Lung (tissue), 12 donors: Measurements from ENCODE around the gene UBE2J1. TPM values are rescaled to one million over a fixed set of nuclear protein-coding genes. Genes with fewer than 3 reads are reported as not detected.

Experiments
- ATAC-seq: fragments of 200-7000 bp; cut with Tn5 transposase; one replicate; pipeline ENCODE4 v1.9.1; 2020; ENCODE audit warnings: moderate number of reproducible peaks; ENCODE audit not compliant: insufficient read depth, low FRiP score
- DNase-seq, 3 donors: peaks; one replicate each; pipeline ENCODE4 v3.0.0-alpha.2; 2013 to 2017
- H3K27ac ChIP-seq, 2 donors: one replicate each; pipeline ENCODE4 v1.5.1; 2013; ENCODE audit warnings: mild to moderate bottlenecking in 2 of 2, moderate library complexity in 2 of 2, control low read depth in 1 of 2, inconsistent platforms in 1 of 2, low read depth in 1 of 2, low read length in 1 of 2
- H3K27me3 ChIP-seq, 3 donors: one replicate each; pipeline ENCODE4 v1.5.1; 2013; ENCODE audit warnings: low read length in 2 of 3; ENCODE audit not compliant: control insufficient read depth in 3 of 3, insufficient read depth in 3 of 3
- H3K36me3 ChIP-seq, 4 donors: one replicate each; pipeline ENCODE4 v1.5.1; 2013; ENCODE audit warnings: low read length in 4 of 4, mild to moderate bottlenecking in 1 of 4, moderate library complexity in 1 of 4; ENCODE audit not compliant: control insufficient read depth in 4 of 4, insufficient read depth in 4 of 4
- H3K4me1 ChIP-seq, 5 donors: one replicate each; pipeline ENCODE4 v1.5.1; 2013; ENCODE audit warnings: low read length in 5 of 5, mild to moderate bottlenecking in 2 of 5, moderate library complexity in 1 of 5; ENCODE audit not compliant: control insufficient read depth in 5 of 5, insufficient read depth in 5 of 5
- H3K4me3 ChIP-seq: one replicate; pipeline ENCODE4 v1.5.1; 2013; ENCODE audit warnings: mild to moderate bottlenecking, control low read depth, moderate library complexity
- H3K9ac ChIP-seq, 2 donors: one replicate each; pipeline ENCODE4 v1.5.1; 2013; ENCODE audit warnings: low read length in 2 of 2, control low read depth in 1 of 2; ENCODE audit not compliant: insufficient read depth in 1 of 2
- H3K9me3 ChIP-seq, 4 donors: one replicate each; pipeline ENCODE4 v1.5.1; 2013; ENCODE audit warnings: low read length in 3 of 4, mild to moderate bottlenecking in 1 of 4, moderate library complexity in 1 of 4; ENCODE audit not compliant: control insufficient read depth in 4 of 4, insufficient read depth in 3 of 4
- WGBS, 2 donors: extraction: QIAGEN DNeasy Blood & Tissue Kit; methylation state at CpG; one replicate each; pipeline ENCODE4 v1.1.7; 2013; 5-methylcytosine and 5-hydroxymethylcytosine counted together
- polyA plus RNA-seq, 2 donors: library from polyadenylated mRNA; stranded (reverse); fragments of 200-250 nt; gene quantifications; one replicate each; pipeline ENCODE4 v1.2.1, GENCODE V29; 2013
- total RNA-seq, 2 donors: library from RNA; depleted of rRNA in 1 of 2; stranded (reverse); fragments of >200 nt in 1 of 2; gene quantifications; one replicate each; pipeline ENCODE4 v1.2.1, GENCODE V29; 2014 to 2021
- TF ChIP-seq, protein P1 (sequence below): IDR thresholded peaks from 2 replicates; pipeline ENCODE4 v1.5.1; 2012; ENCODE audit warnings: mild to moderate bottlenecking; ENCODE audit errors: control extremely low read depth, extremely low read depth
- donor health status: control.
- donor health status: control.
- donor health status: Bipolar disorder and iron deficiency.
- donor health status: healthy.
- donor health status: DM: yes; HTN: yes; CAD: no.

The UBE2J1 gene
- total and polyA plus RNA-seq, 4 donors = 24.3 to 51.0 (median 41.5) TPM

DNA sequence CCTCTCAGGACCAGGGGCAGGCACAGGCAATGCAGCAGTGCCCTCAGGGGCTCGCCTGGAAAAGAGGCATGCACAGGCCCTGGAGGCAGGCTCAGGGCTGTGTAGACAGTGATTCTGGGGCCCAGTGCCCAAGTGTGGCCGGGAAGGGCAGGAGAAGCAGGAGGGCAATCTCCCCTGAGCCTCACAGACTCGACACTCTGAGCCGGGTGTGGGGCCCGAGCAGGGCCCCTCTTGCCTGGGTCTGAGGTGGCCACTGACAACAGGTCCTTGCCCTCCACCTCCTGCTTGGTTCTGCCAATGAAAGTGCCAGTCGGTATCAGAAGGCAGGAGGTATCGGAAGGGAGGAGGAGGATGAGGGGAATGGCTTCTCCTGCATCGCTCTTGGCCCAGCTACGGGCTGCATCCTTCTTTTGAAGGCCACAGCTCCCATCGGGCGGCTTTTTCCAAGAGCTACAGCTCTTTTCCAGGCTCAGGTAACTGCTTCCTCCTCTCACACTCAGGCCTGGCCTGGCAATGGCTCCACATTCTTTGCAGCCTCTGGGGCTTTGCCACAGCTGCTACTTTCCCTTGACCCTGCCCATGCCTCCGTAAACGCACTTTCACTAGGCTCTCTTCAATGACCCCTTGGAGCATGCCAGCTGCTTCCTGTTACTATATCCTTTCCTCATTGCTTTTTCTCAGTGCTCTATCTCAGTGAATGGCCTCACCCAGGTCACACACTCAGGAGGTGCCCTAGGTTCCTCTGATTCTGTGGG lies 61.9 kb downstream of the UBE2J1 start:
- no peaks in the 10 kb centered on the region for H3K9me3 ChIP-seq
- no peak for DNase-seq

DNA sequence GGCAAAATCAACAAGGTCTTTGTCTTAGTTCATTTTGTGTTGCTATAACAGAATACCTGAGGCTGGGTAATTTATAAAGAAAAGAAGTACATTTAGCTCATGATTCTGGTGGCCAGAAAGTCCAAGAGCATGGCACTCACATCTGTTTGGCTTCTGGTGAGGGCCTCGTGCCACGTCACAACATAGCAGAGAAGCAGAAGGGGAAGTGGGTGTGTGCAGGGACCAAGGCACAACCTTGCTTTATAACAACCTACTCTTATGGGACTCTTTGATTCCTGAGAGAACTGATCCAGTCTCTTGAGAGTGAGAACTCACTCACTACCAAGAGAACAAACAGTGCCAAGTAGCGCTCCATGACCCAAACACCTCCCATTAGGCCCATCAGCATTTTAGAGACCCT lies 62.8 kb downstream of the UBE2J1 start:
- Histone ChIP-seq H3K27ac (no peak overlapping the region), H3K4me3 (no peak overlapping the region), H3K36me3 (no peaks in the 10 kb centered on the region), H3K9ac (no peak overlapping the region), H3K27me3 (no peaks in the 10 kb centered on the region), H3K4me1 (peaks cover 0 to 1% (median 0%) of the 10 kb centered on the region in 5 donors), H3K9me3 (no peaks in the 10 kb centered on the region)
- TF ChIP-seq, protein P1, sequence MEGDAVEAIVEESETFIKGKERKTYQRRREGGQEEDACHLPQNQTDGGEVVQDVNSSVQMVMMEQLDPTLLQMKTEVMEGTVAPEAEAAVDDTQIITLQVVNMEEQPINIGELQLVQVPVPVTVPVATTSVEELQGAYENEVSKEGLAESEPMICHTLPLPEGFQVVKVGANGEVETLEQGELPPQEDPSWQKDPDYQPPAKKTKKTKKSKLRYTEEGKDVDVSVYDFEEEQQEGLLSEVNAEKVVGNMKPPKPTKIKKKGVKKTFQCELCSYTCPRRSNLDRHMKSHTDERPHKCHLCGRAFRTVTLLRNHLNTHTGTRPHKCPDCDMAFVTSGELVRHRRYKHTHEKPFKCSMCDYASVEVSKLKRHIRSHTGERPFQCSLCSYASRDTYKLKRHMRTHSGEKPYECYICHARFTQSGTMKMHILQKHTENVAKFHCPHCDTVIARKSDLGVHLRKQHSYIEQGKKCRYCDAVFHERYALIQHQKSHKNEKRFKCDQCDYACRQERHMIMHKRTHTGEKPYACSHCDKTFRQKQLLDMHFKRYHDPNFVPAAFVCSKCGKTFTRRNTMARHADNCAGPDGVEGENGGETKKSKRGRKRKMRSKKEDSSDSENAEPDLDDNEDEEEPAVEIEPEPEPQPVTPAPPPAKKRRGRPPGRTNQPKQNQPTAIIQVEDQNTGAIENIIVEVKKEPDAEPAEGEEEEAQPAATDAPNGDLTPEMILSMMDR = no peak
- ATAC-seq (no peak), DNase-seq (no peak)
- WGBS, 2 donors = 70 to 79% methylated on average over 3 of the region's 3 CpGs

More for the DNA sequence above, 61.9 kb downstream of the UBE2J1 start:
- WGBS, 2 donors = 91 to 93% methylated on average over 12 to 13 of the region's 13 CpGs
- Histone ChIP-seq H3K27me3 (no peaks in the 10 kb centered on the region), H3K4me1 (peaks cover 0 to 1% (median 0%) of the 10 kb centered on the region in 5 donors), H3K4me3 (no peak overlapping the region), H3K9ac (no peak overlapping the region), H3K36me3 (no peaks in the 10 kb centered on the region), H3K27ac (no peak overlapping the region)
- ATAC-seq = no peak
- TF ChIP-seq, protein P1 = no peak

DNA sequence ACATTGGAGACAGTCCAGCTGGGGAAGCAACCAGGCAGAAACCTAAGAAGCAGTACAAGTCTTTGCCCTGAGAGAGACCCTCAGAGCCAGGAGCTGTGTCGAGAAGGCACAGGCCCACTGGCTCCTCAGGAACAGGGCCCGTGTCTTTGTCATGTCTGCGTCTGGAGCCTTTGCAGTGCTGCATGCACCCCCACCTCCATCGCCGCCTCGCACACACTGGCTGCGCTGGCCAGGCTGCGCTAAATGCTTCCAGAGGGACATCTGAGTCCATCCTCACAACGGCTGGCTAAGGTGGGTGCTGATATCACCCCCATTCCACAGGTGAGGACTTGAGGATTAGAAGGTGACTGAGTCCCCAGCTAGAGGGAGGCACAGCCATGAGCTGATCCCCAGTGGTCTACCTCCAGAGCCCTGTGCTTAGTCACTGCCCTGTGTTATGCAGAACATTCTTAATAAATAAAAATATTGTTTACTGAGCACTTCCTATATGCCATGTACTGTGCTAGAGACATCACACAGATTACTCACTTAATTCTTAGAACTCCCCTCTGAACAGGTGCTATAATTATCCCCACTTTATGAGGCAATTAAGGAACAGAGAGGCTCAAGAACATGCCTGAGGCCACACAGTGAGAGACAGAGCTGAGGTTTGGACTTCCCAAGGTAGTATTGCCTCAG lies 65.0 kb downstream of the UBE2J1 start:
- DNase-seq = no peak
- 92 to 96% methylated on average over 9 of the region's 9 CpGs for WGBS, 2 donors
- no peak for ATAC-seq
- Histone ChIP-seq H3K36me3 (no peaks in the 10 kb centered on the region), H3K27me3 (no peaks in the 10 kb centered on the region), H3K9me3 (no peaks in the 10 kb centered on the region), H3K9ac (no peak overlapping the region), H3K4me1 (peaks cover 0 to 1% (median 0%) of the 10 kb centered on the region in 5 donors), H3K27ac (no peak overlapping the region), H3K4me3 (no peak overlapping the region)
- TF ChIP-seq, protein P1 = no peak
